ENCODE results near the gene MRPS23. TPM values are rescaled to one million over a fixed set of nuclear protein-coding genes. Genes with fewer than 3 reads are reported as not detected.

MRPS23 gene
- polyA plus RNA-seq, 2 of the 4 experiments (the other 2 are of a cell fraction), result 110 to 153 TPM

DNA sequence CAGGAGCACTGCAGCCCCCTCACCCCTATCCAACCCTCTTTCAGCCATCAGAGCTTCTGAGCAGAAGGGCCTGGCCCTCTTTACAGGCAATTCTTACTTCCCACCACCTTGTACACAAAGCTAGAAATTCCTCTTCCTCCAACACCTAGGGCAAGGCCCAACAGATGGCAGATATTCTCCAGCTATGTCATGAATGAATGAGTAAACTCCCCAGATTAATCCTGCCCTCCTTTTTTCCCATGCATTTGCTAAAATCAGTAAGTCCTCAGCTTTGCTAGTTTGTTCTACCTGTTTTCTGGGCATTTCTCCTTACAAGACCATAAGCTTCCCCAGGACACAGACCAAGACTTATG is 20.4 kb upstream of the MRPS23 start:
- CTCF ChIA-PET, result interaction anchor here (1.6 to 48.7 kb wide), 6 partner anchors 4 to 131 kb away, joined by 12 to 1377 read pairs (median 499); partner anchors contain the start of genes CUEDC1, MRPS23, SRSF1 and VEZF1
- peaks cover 81% of the 10 kb centered on the region for H3K4me1 ChIP-seq

DNA sequence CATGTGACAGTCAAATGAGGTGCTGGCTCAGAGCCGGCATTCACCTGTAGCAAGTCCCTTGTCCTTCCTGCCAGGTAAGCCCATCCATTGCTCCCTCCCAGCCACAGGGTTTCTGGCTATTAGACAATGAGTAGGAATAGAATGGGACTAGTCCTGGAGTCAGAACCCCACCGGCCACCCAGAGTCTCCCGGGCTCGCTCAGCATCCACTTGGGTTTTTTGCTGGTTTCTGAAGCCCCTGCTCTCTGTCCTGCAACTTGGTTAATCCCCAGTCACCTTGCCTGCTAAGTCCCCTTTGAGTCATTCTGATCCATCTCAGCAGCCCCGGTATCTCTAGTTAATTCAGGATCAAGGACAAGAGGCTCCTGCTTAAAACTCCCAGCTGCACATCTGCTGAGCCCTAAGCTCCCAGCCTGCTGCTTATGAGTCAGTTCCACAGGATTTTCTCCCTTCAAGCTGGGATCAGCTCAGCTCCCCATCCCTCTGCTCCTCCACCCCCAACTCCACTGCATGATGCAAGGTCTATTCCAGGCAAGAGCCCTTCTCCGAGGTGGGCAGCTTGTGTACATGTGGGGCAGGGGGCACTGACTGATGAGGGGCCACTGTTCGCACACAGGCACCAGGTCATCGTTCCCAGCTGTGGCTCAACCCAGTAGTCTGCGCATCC is 19.9 kb upstream of the MRPS23 start:
- CTCF ChIA-PET, result interaction anchor here (1.4 to 48.7 kb wide), 9 partner anchors 5 to 131 kb away, joined by 3 to 1377 read pairs (median 44); partner anchors contain the start of genes CUEDC1, MRPS23, SRSF1 and VEZF1
- Histone ChIP-seq H3K9me3 (no peaks in the 10 kb centered on the region), H3K4me2 (peak overlapping the region; percentile 66), H3K27ac (peak overlapping the region; percentile 92 to 95), H3K4me1 (peaks cover 76% of the 10 kb centered on the region), H3K4me3 (no peak overlapping the region)
- peak; percentile 43 for FAIRE-seq
- WGBS (ENCODE audit: missing lambda C conversion rate), result 83% methylated on average over 9 of the region's 9 CpGs
- TF ChIP-seq HOXB5 (CRISPR knock-in tag; IDR thresholded peaks at IDR 0.05) (no peak), HOXA7 (CRISPR knock-in tag; IDR thresholded peaks at IDR 0.05) (no peak), JUN (IDR thresholded peaks at IDR 0.05) (peak in 1 of 2 experiments; percentile 34; a peak in 1 of 5 replicates), CHD2 (IDR thresholded peaks at IDR 0.05; ENCODE audit: low read length, partially characterized antibody) (no peak), CEBPB (IDR thresholded peaks at IDR 0.05) (peak in 1 of 2 experiments; percentile 53; a peak in 2 of 4 replicates), RFX5 (IDR thresholded peaks at IDR 0.05) (no peak), RAD21 (conservative IDR thresholded peaks at IDR 0.05 in 1 of 2, IDR thresholded peaks at IDR 0.05 in 1 of 2) (peak in 1 of 2 experiments; percentile 33; a peak in 1 of 5 replicates), EP300 (IDR thresholded peaks at IDR 0.05) (0 out of 5 replicates have a peak, but pooled peaks of 1 of the 2 experiments have one; percentile 13), MAFK (IDR thresholded peaks at IDR 0.05; ENCODE audit: partially characterized antibody) (no peak), ZNF302 (CRISPR knock-in tag; IDR thresholded peaks at IDR 0.05) (no peak), MYC (IDR thresholded peaks at IDR 0.05; ENCODE audit: borderline replicate concordance, low read length) (no peak)
- TF ChIP-seq, protein P1, sequence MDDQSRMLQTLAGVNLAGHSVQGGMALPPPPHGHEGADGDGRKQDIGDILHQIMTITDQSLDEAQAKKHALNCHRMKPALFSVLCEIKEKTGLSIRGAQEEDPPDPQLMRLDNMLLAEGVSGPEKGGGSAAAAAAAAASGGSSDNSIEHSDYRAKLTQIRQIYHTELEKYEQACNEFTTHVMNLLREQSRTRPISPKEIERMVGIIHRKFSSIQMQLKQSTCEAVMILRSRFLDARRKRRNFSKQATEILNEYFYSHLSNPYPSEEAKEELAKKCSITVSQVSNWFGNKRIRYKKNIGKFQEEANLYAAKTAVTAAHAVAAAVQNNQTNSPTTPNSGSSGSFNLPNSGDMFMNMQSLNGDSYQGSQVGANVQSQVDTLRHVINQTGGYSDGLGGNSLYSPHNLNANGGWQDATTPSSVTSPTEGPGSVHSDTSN (IDR thresholded peaks at IDR 0.05), result no peak
- TF ChIP-seq, protein P2, sequence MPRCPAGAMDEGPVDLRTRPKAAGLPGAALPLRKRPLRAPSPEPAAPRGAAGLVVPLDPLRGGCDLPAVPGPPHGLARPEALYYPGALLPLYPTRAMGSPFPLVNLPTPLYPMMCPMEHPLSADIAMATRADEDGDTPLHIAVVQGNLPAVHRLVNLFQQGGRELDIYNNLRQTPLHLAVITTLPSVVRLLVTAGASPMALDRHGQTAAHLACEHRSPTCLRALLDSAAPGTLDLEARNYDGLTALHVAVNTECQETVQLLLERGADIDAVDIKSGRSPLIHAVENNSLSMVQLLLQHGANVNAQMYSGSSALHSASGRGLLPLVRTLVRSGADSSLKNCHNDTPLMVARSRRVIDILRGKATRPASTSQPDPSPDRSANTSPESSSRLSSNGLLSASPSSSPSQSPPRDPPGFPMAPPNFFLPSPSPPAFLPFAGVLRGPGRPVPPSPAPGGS (IDR thresholded peaks at IDR 0.05), result no peak
- TF ChIP-seq, protein P3, sequence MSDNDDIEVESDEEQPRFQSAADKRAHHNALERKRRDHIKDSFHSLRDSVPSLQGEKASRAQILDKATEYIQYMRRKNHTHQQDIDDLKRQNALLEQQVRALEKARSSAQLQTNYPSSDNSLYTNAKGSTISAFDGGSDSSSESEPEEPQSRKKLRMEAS (IDR thresholded peaks at IDR 0.05), result 0 out of 2 replicates have a peak, but pooled peaks have one; percentile 38
- DNase-seq (ENCODE audit: low read depth in 1 of 2, low spot score in 1 of 2), result peak; percentile 62 to 72
- peak; percentile 8 to 28; a peak in 4 of 6 replicates for ATAC-seq
- POLR2A ChIA-PET, result interaction anchor here (0.6 to 2.5 kb wide), 10 partner anchors 9 to 127 kb away, joined by 3 to 15 read pairs (median 5); partner anchors contain the start of genes CUEDC1, MRPS23 and VEZF1

More for the DNA sequence above, 20.4 kb upstream of the MRPS23 start:
- peak overlapping the region; percentile 92 to 95 for H3K27ac ChIP-seq
- DNase-seq (ENCODE audit: low read depth in 1 of 2, low spot score in 1 of 2), result no peak
- ATAC-seq, result no peak
- H3K4me2 ChIP-seq, result peak overlapping the region; percentile 66
- H3K4me3 ChIP-seq, result no peak overlapping the region
- POLR2A ChIA-PET, result interaction anchor here (0.7 to 2.5 kb wide), 8 partner anchors 9 to 126 kb away, joined by 3 to 15 read pairs (median 5); partner anchors contain the start of genes MRPS23 and VEZF1
- TF ChIP-seq, protein P3 (IDR thresholded peaks at IDR 0.05), result peak; percentile 7; the same call in 1 of the 2 replicates
- no peak for TF ChIP-seq HOXB13 (CRISPR knock-in tag; IDR thresholded peaks at IDR 0.05; ENCODE audit: low read depth)
- no peaks in the 10 kb centered on the region for H3K9me3 ChIP-seq
- peak; percentile 86 for FAIRE-seq

DNA sequence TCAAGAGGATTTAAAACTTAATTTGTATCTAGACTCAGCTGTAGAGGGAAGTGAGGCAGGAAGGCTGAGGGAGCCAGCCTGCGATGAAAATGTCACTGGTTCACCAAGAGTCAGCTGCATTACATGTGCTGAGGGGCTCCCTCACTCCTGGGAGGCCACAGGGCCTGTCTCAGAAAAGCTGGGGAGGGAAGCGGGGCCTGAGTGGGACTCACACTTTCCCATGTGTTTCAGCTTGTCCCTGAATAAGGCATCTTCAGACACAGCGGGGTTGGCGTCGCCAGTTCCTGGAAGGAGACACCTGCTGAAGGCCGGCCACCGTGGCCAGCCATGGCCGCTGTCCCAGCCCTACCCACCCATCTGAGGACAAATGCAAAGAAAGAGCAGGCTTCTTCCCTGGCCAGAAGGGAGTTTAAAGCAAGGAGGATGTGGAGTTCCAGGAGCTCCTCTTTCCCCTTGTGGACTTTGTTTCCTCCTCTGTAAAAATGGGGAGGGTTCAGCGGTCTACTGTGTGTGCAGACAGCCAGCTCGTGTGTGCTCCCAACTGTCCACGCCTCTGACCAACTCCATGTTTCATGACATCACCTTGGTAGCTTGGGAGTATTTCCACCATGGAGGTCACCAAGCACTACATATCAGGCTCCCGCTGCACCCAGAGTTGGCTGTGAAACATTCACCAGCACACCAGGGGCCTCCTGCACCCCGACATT is 19.2 kb upstream of the MRPS23 start:
- Histone ChIP-seq H3K27ac (peak overlapping the region; percentile 92 to 95), H3K4me2 (peak overlapping the region; percentile 66), H3K4me3 (no peak overlapping the region), H3K9me3 (no peaks in the 10 kb centered on the region), H3K4me1 (peaks cover 73% of the 10 kb centered on the region)
- ChIA-PET CTCF (interaction anchor here (0.7 to 48.7 kb wide), 14 partner anchors 5 to 243 kb away, joined by 3 to 1377 read pairs (median 12); partner anchors contain the start of genes CUEDC1, MRPS23, SRSF1 and VEZF1), POLR2A (interaction anchor here (0.5 to 2.8 kb wide), 13 partner anchors 8 to 128 kb away, joined by 3 to 15 read pairs (median 7); partner anchors contain the start of genes CUEDC1, MRPS23 and VEZF1)
- DNase-seq (ENCODE audit: low read depth in 1 of 2, low spot score in 1 of 2) (no peak), FAIRE-seq (no peak), ATAC-seq (peak in 1 of 2 experiments; percentile 1; a peak in 2 of 6 replicates)
- TF ChIP-seq, protein P4, sequence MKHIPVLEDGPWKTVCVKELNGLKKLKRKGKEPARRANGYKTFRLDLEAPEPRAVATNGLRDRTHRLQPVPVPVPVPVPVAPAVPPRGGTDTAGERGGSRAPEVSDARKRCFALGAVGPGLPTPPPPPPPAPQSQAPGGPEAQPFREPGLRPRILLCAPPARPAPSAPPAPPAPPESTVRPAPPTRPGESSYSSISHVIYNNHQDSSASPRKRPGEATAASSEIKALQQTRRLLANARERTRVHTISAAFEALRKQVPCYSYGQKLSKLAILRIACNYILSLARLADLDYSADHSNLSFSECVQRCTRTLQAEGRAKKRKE (CRISPR knock-in tag; IDR thresholded peaks at IDR 0.05; ENCODE audit: low read depth), result peak; percentile 49; the same call in 1 of the 2 replicates
- TF ChIP-seq RNF2 (IDR thresholded peaks at IDR 0.05; ENCODE audit: borderline replicate concordance, low read depth), result no peak
- no peak for TF ChIP-seq NPAS2 (CRISPR knock-in tag; IDR thresholded peaks at IDR 0.05; ENCODE audit: borderline replicate concordance)
- TF ChIP-seq CBX2 (IDR thresholded peaks at IDR 0.05; ENCODE audit: borderline replicate concordance, low read depth), result no peak
- no peak for TF ChIP-seq CBX8 (IDR thresholded peaks at IDR 0.05)
- 94% methylated on average over 13 of the region's 13 CpGs for whole genome bisulfite sequencing (ENCODE audit: missing lambda C conversion rate)

All from A549 (cell line).